NOMO-1 treated with DMSO at 0.1 percent for 48 hours (cell line): ENCODE measurements around the gene PPP2R2D.
"Not testable (repeated sequence)": the region's sequence is repeated elsewhere in the genome, so short reads cannot be mapped to it uniquely, and the experiment has no call there.

ENCODE experiments used
- DNase-seq: peaks from one replicate; lab custom pipeline; 2025; ENCODE audit not compliant: unreplicated experiment; lab: John Stamatoyannopoulos, UW

The PPP2R2D gene

DNA sequence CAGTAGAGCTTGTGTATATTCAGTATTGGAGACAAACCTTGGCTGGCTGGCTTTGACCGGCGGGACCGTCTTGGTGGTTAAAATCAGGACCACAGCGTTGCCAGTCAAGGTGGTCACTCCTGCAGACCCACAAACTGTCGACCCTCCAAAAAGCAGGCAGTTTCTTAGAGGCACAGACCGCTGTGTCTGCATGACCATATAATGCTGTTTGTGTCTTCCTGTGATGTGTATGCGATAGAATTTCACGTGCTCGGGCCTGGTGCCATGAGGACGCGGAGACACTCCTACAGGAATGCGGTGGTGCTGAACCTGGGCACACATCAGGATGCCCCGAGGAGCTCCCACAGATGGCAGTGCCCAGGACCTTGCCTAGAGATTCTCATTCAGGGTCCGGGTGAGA lies 46.1 kb downstream of the PPP2R2D start:
- no peak for DNase-seq

DNA sequence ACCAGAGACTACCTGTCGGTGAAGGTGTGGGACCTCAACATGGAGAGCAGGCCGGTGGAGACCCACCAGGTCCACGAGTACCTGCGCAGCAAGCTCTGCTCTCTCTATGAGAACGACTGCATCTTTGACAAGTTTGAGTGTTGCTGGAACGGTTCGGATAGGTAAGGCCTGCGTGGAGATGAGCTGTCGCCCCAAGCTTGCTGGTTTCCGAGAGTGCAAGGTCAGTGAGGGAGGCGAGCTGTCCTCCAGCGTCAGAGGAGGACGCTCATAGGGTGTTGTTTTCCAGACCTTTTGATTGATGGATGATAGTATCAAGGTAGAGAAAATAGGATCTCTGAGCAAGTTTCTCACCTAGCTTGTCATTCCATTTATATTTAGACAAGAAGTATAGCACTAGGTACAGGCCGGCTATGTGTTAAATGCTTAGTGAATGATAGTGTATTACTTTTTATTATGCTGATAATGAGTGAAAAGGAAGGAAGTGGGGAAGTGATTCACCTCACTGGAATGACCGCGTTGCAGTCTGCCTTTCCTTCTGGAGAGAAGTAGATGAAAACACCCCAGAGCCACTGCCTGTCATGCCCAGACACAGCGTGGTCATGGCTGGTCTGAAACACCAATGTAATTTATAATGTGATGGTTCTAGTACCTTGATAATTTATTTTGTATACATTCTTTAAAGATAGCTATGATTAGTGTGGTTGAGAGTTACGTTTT lies 47.0 kb downstream of the PPP2R2D start:
- no peak for DNase-seq

DNA sequence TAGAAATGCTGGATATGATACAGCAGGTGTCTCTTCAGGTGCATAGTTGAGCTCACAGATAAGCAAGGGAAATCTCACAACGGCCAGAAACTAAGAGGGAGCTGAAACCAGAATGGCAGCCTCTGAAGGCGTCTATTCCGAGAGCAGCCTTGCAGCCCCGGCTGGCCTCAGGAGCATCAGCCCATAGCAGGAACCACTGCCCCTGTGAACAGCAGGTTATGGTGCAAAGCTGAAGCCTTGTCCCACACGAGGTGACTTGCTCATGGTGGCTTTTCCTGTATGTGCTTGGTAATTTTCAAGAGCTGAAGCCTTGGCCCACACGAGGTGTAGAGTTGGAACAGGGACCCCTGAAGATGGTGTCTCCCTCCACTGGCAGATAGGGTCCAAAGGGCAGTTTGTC lies 47.7 kb downstream of the PPP2R2D start:
- no peak for DNase-seq

DNA sequence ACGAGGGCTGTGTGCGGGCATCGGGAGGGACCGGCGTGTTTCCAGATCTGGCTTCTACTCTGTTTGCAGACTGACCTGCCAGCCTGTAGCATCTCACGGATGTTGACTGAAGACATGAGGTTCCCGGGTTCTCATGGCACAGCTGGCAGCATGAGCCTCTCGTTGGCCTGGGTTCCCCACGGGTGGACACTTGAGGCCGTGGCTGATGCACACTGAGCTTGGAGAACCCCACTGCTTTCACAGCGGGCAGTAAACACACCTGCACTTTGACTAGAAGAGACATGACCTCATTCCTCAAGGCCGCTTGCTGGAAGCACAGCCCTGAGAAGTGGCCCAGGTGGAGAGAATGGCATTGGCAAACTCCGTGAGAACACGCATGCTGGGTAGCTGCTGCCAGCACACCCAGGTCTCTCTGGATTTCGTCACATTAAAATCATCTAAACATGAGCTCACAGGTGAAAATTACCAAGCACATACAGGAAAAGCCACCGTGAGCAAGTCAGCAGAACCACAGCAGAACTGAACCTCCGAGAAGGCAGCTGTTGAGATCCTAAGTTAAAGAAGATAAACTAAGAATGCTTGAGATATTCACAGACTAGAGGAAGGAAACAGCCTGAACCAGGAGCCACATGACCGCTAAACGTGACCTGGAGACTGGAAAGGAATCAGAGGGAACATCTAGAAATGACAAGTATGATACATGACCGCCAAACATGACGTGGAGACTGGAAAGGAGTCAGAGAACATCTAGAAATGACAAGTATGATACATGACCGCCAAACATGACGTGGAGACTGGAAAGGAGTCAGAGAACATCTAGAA lies 48.4 kb downstream of the PPP2R2D start:
- no peak for DNase-seq

DNA sequence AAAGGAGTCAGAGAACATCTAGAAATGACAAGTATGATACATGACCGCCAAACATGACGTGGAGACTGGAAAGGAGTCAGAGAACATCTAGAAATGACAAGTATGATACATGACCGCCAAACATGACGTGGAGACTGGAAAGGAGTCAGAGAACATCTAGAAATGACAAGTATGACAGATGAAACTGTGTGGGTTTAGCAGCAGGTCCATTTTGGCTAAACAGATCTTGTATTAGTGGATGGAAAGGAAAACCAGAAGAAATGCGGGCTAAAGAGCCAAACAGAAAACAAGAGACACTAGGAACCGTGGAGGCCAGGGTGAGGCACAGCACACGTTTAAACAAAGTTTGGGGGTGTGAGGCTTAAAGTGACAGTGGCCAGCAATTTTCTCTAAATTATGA lies 49.1 kb downstream of the PPP2R2D start:
- DNase-seq = not testable (repeated sequence)

DNA sequence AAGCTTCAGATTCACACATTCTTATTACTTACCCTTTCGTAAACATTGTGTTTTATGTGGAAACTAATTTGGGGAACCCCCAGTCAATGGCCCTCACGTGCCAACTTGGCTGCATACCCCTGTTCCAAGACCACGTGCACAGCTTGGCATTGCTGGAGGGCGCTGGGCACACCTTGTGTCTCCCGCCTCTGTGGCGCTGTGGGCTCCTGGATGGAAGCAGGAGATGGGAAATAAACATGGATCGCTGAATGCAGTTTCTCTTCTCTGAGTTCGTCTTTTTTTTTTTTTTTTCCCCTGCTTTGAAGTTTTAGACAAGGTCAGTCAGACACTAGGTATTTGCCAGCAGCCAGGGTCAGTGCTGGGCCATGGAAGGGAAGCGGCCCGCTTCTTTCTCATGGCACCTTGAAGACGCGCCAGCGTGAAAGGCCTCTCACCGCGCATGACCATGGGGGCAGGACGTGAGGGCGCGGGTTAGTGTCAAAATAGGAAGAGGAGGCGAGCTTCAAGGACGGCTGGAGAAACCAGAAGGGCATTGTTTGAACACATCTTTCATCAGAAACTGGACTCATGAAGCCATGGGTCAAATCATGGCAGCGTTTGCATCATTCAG lies 53.7 kb downstream of the PPP2R2D start:
- DNase-seq = no peak

DNA sequence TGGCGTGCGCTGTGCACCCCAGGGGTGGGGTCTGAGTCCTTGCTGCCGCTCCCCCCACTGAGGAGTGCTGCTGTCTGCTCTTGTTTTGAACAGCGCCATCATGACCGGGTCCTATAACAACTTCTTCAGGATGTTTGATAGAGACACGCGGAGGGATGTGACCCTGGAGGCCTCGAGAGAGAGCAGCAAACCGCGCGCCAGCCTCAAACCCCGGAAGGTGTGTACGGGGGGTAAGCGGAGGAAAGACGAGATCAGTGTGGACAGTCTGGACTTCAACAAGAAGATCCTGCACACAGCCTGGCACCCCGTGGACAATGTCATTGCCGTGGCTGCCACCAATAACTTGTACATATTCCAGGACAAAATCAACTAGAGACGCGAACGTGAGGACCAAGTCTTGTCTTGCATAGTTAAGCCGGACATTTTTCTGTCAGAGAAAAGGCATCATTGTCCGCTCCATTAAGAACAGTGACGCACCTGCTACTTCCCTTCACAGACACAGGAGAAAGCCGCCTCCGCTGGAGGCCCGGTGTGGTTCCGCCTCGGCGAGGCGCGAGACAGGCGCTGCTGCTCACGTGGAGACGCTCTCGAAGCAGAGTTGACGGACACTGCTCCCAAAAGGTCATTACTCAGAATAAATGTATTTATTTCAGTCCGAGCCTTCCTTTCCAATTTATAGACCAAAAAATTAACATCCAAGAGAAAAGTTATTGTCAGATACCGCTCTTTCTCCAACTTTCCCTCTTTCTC lies 55.0 kb downstream of the PPP2R2D start:
- DNase-seq = no peak

DNA sequence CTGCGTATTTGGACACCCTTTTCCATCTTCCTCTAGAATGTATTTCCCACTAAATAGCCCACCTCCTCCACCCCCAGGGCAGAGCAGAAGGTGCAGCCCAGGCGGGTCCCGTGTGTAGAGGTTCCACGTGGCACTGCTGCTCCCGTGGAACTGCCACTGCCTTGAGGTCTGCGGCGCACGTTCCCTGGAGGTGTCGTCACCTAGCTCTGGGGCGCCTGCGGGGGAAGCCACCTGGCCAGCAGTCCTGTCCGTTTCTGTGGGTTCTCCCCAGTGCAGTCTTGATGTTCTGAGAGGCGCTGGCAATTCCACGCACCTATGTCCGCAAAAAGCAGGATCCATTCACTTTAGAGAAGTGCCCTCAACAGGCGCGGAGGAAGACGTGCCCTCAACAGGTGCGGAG lies 59.0 kb downstream of the PPP2R2D start:
- no peak for DNase-seq

DNA sequence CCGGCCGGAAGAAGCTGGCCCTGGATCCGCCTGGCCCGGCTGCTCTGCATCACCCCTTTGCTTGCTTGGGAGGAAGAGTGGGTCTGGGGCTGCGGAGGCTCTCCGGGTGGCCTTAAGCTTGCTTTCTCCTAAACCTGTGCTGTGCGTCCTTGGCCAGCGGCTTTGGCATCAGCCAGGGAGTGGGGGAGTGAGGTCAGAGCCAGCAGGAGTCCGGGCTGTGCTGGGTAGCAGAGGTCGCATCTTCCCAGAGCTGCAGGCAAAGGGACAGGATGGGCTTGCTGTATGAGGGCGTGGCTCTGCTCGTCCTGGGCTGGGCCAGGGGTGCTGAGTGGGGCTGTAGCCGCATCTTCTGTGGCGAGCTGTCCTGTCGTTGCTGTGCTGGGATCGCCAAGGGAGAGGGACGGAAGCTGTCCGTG lies 59.8 kb downstream of the PPP2R2D start:
- no peak for DNase-seq

DNA sequence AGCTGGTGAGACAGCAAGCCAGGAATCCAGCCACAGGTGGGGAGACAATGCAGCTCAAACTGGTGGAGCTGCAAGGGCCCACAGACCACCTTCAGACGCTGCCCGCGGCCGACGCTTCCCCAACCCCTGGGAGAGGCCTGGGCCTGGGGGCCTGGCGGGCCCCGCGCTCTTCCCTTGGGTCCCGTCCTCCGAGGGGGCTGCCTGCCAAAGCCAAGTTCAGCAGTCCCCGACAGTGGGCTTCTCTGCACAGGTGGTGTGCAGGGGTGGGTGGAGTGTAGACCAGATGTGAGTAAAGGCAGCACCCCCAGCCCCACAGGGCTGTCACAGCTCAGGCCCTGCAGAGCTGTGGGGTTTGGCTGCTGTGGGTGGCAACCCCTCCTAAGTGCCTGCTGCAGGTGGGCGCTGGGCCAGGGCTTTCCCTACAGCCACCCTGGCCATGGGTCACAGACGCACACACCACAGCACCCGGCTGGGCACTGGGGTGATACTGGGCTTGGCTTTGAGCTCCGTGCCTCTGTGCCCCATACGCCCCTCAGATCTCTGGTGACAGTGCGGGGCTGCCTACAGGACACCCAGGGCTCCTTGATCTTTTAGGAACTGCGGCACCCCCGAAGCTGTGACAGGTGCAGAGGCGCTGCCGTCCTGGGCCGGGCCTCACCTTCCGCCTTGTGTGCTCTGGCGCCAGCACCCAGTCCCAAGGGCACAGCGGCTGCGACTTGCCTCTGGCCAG lies 60.4 kb downstream of the PPP2R2D start:
- no peak for DNase-seq

DNA sequence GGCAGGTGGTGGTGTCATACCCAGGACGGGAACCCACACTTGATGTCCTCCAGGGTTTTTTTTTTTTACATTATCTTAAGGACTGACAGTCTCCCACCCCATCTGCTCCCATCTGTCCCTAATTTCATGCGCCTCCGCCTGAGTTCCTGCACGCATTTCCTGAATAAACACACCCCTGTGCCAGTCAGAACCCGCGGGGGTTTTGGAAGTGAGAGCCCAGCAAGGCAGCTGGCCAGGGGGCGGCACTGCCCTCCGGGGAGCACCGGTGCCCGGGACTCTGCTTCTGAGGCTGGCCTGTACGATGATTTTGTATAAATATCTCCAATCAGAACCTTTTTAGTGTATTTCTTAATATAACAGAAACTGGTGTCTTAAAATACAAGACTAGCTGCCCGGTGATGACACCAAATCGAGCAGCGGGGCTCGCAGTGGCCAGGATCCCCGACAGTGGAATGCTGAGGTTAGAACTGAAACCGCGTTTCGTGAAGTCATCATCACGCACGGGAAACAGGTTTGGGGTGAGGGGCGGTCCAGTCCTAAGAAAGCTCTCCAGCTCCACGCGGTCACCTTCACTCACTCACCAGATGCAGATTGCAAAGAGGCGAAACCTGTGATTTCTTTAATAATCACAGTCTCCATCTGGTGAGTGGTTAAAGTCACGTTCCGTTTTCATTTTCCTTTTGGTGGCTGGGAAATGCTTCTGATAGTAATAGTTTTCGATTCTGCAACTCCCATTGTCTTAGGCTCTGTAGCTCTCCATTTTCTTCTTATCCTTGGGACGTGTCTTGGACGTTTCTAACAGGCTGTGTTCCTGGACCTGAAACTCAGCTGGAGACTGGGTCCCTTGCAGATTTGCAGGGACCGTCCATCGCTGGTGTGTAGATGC lies 61.2 kb downstream of the PPP2R2D start:
- DNase-seq = no peak

DNA sequence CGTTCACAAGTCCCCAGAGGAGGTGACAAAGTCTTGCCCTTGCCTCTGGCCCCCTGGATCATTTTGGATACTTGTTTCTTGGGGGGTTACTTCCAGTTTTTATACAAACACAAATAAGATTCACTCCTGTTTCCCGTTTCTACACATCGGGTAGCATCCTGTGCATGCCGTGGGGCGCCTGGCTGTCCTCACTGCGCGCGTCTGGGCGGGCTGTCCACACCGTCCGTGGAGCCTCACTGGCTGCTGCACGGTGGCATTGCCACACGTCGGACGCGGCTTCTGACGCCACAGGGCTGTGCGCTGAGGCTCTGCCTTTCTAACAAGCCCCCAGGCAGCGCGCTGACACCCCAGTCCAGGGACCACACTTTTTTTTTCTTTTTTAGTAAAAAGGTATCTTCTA lies 62.5 kb downstream of the PPP2R2D start:
- DNase-seq = no peak

DNA sequence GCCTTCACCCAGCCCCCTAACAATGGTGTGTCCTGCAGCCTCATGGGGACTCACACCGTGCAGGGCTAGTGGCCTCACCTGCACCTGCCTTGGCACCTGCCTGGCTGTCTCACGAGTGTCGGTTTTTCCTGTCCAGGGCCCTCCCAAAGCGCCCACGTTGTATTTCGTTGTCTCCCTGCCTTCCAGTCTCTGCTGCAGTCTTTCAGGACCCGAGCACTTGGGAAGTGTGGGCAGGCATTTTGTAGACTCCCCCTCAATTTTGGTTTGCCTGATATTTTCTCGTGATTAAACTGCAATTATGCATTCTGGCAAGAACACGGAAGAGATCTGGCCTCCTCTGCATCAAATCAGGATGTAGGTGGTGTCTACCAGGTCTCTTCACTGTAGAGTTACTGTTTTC lies 63.0 kb downstream of the PPP2R2D start:
- DNase-seq = no peak

DNA sequence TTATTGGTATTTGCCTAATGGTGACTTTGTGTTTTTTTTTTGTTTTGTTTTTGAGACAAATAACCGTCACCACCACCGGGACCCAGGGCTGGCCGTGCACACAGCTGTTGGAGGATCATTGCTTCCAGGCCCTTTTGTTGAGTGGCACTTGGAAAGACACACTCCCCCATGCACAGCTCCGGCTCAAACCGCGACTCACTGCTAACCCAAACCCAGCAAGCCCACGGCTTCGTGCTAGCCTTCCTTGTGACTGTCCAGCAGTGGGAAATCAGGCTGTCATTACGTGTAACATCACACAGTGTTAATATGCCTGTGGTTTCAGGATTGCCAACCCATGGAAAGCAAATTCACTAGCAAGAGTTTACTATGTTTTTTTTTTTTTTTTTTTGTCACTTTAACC lies 63.5 kb downstream of the PPP2R2D start:
- DNase-seq = no peak

DNA sequence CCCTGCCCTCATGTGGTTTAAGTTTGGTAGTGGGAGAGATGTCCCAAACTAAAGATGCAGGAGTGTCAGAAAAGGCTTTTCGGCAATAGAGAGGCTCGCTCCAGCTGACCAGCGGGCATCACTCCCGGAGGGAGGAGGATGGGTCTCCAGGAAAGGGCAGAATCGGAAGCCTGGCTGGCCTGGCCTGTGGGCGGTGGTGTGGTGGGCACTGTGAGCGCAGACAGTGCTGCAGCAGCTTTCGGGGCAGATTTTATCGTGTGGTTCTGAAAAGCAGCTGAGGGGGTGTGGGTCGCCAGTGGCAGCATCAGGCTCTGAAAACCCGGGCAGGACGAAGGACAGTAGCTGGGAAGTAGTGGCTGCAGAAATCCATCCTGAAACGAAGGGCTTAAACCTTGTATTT lies 68.1 kb downstream of the PPP2R2D start:
- no peak for DNase-seq

DNA sequence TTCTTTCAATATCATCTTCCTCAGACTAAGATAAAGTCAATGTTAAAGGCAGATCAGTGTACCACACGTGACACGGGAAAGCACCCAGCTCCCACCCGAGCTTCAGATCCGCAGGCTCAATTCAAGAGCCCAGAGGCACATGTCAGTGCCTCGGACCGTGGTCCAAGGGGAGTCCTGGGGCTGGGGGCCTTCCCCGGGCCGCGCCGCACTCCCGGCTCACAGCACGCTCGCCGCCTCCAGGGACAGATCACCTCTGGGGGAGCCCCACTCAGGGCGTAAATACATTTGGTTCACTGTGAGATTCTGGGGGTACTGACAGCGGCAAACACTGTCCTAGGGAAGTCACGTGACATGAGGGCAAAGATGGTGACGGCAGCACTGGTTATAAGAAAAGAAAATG lies 70.1 kb downstream of the PPP2R2D start:
- no peak for DNase-seq

DNA sequence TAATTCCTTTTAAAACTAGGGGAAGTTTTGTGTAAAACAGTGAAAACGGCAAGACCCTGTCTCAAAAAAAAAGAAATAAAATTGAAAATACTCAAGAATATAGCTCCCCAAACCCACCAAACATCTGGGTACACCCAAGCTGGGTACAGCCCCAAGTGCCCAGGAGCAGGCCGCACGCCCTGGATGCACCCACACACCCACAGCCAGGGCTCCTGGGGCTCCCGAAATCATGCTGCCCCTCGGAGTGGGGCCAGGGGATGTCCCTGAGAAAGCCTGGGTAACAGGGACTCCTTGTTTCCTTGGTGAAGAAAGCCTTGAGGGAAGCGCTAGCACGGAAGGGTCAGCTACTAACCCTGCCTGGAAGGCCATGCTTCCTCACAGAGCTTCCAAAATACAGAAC lies 70.8 kb downstream of the PPP2R2D start:
- no peak for DNase-seq

DNA sequence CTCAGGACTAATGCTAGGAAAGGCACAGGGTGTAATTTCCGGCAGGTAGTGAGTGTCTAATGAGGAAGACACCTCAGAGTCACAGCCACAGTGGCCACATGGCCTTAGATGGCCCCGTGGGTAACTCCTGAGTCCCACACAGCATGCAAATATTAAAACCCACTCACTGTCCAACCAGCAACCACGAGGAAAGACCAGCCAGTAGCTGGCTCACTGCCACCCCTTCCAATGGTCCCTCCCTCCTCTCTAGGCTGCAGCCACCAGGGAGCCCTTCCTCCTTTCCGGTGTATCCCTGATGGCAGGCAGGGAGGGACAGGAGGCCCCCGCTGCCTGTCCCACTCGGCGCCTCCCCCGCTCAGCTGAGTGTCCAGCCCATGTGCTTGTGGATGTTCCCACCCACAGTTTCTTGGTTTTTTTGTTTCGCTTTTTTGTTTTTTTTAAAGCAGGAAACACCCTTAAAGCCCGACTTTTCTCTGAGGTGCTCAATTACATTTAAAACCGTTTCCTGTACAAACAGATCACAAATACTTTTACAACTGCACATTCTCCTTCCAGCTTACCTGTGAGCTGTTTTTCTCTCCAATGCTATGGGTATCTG lies 71.8 kb downstream of the PPP2R2D start:
- DNase-seq = no peak

DNA sequence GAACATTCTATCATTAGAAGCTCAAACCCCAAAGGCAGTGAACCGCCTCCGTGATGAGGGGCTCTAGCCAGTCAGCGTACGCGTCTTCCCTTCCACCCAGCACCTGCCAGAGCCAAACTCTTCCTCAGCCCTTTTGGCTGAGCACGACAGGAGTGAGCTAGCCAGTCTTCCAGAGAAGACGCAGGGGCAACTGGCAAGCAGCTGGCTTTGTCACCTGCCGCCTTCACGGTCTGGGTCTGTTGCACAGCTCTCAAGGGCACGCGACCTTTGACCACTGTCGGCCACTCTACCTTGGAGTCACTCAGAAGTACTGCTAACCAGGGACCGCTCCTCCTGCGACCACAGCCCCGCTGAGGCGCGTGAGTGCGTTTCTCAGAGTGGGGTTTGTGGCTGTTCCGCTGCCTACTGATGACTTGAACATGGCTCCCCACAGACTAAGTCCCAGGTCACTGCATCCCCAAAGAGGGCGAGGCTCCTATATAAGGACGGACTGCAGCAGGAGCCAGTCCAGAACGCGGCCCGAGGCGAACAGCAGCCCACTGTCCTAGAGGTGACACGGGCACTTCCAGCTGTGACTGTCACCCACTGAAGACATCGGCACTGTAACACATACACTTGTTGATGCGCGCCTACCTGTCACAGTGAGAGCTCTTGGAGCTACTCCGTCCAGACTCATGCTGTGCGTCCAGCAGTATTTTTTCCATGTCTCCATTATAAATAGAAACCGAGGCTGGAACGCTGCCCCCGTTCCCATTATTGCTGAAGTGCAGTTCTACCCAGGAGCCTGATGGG lies 72.5 kb downstream of the PPP2R2D start:
- DNase-seq = no peak
